Suprapubic skin (tissue), 3 donors: ENCODE results near the gene COL8A1.

Source experiments
- EP300 ChIP-seq: sonication (generic); formaldehyde crosslinking; IDR thresholded peaks from one replicate; pipeline ENCODE4 v1.6.1; 2017; ENCODE audit warnings: antibody characterized with exemption
- TF ChIP-seq, protein P1 (sequence below), 2 donors: fragments of 200-600 bp in 1 of 2; fragments of 450-650 bp in 1 of 2; sonication (generic) in 1 of 2; IDR thresholded peaks; one replicate each; pipeline ENCODE4 v1.5.1; 2016 to 2019; ENCODE audit warnings: antibody characterized with exemption in 2 of 2, mild to moderate bottlenecking in 1 of 2, moderate library complexity in 1 of 2

- TF ChIP-seq, protein P1, sequence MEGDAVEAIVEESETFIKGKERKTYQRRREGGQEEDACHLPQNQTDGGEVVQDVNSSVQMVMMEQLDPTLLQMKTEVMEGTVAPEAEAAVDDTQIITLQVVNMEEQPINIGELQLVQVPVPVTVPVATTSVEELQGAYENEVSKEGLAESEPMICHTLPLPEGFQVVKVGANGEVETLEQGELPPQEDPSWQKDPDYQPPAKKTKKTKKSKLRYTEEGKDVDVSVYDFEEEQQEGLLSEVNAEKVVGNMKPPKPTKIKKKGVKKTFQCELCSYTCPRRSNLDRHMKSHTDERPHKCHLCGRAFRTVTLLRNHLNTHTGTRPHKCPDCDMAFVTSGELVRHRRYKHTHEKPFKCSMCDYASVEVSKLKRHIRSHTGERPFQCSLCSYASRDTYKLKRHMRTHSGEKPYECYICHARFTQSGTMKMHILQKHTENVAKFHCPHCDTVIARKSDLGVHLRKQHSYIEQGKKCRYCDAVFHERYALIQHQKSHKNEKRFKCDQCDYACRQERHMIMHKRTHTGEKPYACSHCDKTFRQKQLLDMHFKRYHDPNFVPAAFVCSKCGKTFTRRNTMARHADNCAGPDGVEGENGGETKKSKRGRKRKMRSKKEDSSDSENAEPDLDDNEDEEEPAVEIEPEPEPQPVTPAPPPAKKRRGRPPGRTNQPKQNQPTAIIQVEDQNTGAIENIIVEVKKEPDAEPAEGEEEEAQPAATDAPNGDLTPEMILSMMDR (IDR thresholded peaks at IDR 0.05), result no peak
- TF ChIP-seq EP300, result no peak
Measured at GRCh38 chr3:99772671-99773070, 134.3 kb downstream of the COL8A1 start.
